Measurements from ENCODE around the gene STX18. TPM values are rescaled to one million over a fixed set of nuclear protein-coding genes. Genes with fewer than 3 reads are reported as not detected.

The STX18 gene
- total and polyA plus RNA-seq, 2 donors from 2014 or later = 37.2 to 66.8 TPM

GRCh38 chr4:4524364-4524763, 17.5 kb downstream of the STX18 start:
- intact Hi-C loops (cut with DNase I) = no loop called here
- TF ChIP-seq CTCF (IDR thresholded peaks at IDR 0.05; ENCODE audit: borderline replicate concordance, extremely low read depth, insufficient read depth) = no peak
- Histone ChIP-seq H3K4me1 (ENCODE audit: control insufficient read depth in 2 of 3, insufficient read depth in 2 of 3, low read depth in 1 of 3, low read length in 3 of 3) (peaks cover 0 to 8% (median 4%) of the 10 kb centered on the region in 3 donors), H3K9ac (ENCODE audit: low read length in 3 of 3) (no peak overlapping the region), H3K27me3 (ENCODE audit: control insufficient read depth, insufficient read depth, low read length) (no peaks in the 10 kb centered on the region), H3K9me3 (ENCODE audit: control insufficient read depth in 2 of 3, insufficient read depth in 1 of 3, low read length in 3 of 3) (no peaks in the 10 kb centered on the region), H3K36me3 (ENCODE audit: control insufficient read depth in 2 of 3, insufficient read depth in 3 of 3, low read length in 3 of 3) (no peaks in the 10 kb centered on the region), H3K4me3 (ENCODE audit: low read length in 3 of 3) (no peak overlapping the region), H3K27ac (ENCODE audit: low read depth in 2 of 2, low read length in 2 of 2) (no peak overlapping the region)
- DNase-seq (peak in 1 of 5 donors; percentile 26), FAIRE-seq (no peak)

- no peaks in the 10 kb centered on the region for H3K27me3 ChIP-seq (ENCODE audit: control insufficient read depth, insufficient read depth, low read length)
- DNase-seq (no peak), FAIRE-seq (no peak)
- no peaks in the 10 kb centered on the region for H3K9me3 ChIP-seq (ENCODE audit: control insufficient read depth in 2 of 3, insufficient read depth in 1 of 3, low read length in 3 of 3)
- TF ChIP-seq CTCF (IDR thresholded peaks at IDR 0.05; ENCODE audit: borderline replicate concordance, extremely low read depth, insufficient read depth) = no peak
- intact Hi-C loops (cut with DNase I) = no loop called here
- peaks cover 0 to 8% (median 4%) of the 10 kb centered on the region in 3 donors for H3K4me1 ChIP-seq (ENCODE audit: control insufficient read depth in 2 of 3, insufficient read depth in 2 of 3, low read depth in 1 of 3, low read length in 3 of 3)
- no peak overlapping the region for H3K4me3 ChIP-seq (ENCODE audit: low read length in 3 of 3)
- no peak overlapping the region for H3K9ac ChIP-seq (ENCODE audit: low read length in 3 of 3)
- H3K36me3 ChIP-seq (ENCODE audit: control insufficient read depth in 2 of 3, insufficient read depth in 3 of 3, low read length in 3 of 3) = no peaks in the 10 kb centered on the region
- H3K27ac ChIP-seq (ENCODE audit: low read depth in 2 of 2, low read length in 2 of 2) = no peak overlapping the region
Measured at GRCh38 chr4:4521731-4522130, 20.1 kb downstream of the STX18 start.

DNA sequence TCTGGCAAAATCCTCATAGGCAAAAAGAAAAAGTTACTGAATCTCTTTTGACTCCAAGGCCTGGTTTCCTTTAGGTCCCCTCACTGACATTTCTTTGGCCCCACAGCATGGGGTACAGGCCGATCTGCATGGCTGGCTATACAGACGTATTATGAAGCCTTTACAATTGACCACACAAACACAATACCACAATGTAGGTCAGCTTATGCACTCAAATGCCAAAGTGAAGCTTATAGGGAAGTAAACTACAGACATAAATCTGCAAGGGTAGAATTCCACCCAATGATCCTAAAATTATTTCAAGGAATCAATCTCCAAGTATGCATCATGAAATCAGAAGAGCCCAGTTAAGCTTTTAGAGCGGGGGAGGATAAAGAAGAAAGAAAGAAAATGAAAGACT, 20.7 kb downstream of the STX18 start:
- intact Hi-C loops (cut with DNase I) = no loop called here
- DNase-seq (no peak), FAIRE-seq (no peak)
- Histone ChIP-seq H3K4me1 (ENCODE audit: control insufficient read depth in 2 of 3, insufficient read depth in 2 of 3, low read depth in 1 of 3, low read length in 3 of 3) (peaks cover 0 to 8% (median 4%) of the 10 kb centered on the region in 3 donors), H3K36me3 (ENCODE audit: control insufficient read depth in 2 of 3, insufficient read depth in 3 of 3, low read length in 3 of 3) (no peaks in the 10 kb centered on the region), H3K27me3 (ENCODE audit: control insufficient read depth, insufficient read depth, low read length) (no peaks in the 10 kb centered on the region), H3K9me3 (ENCODE audit: control insufficient read depth in 2 of 3, insufficient read depth in 1 of 3, low read length in 3 of 3) (no peaks in the 10 kb centered on the region), H3K4me3 (ENCODE audit: low read length in 3 of 3) (no peak overlapping the region), H3K9ac (ENCODE audit: low read length in 3 of 3) (no peak overlapping the region), H3K27ac (ENCODE audit: low read depth in 2 of 2, low read length in 2 of 2) (no peak overlapping the region)
- no peak for TF ChIP-seq CTCF (IDR thresholded peaks at IDR 0.05; ENCODE audit: borderline replicate concordance, extremely low read depth, insufficient read depth)

- Histone ChIP-seq H3K4me1 (ENCODE audit: control insufficient read depth in 2 of 3, insufficient read depth in 2 of 3, low read depth in 1 of 3, low read length in 3 of 3) (peaks cover 0 to 8% (median 3%) of the 10 kb centered on the region in 3 donors), H3K9ac (ENCODE audit: low read length in 3 of 3) (no peak overlapping the region), H3K36me3 (ENCODE audit: control insufficient read depth in 2 of 3, insufficient read depth in 3 of 3, low read length in 3 of 3) (no peaks in the 10 kb centered on the region), H3K27me3 (ENCODE audit: control insufficient read depth, insufficient read depth, low read length) (no peaks in the 10 kb centered on the region), H3K4me3 (ENCODE audit: low read length in 3 of 3) (peak overlapping the region in 2 of 3 donors; percentile 6 to 19), H3K9me3 (ENCODE audit: control insufficient read depth in 2 of 3, insufficient read depth in 1 of 3, low read length in 3 of 3) (no peaks in the 10 kb centered on the region), H3K27ac (ENCODE audit: low read depth in 2 of 2, low read length in 2 of 2) (no peak overlapping the region)
- intact Hi-C loops (cut with DNase I) = no loop called here
- TF ChIP-seq CTCF (IDR thresholded peaks at IDR 0.05; ENCODE audit: borderline replicate concordance, extremely low read depth, insufficient read depth) = peak; percentile 23
- no peak for FAIRE-seq
- peak in 1 of 5 donors; percentile 25 for DNase-seq
Measured at GRCh38 chr4:4519297-4519894, 22.5 kb downstream of the STX18 start.
